Vagina (tissue), 2 donors: ENCODE measurements around the gene SLC12A7.

ENCODE experiments used
- CTCF ChIP-seq, 3 experiments: fragments of 450-650 bp in 2 of 3; fragments of 200-600 bp in 1 of 3; sonication (generic) in 1 of 3; IDR thresholded peaks; one replicate each; pipeline ENCODE4 v1.5.1; 2017 to 2019; ENCODE audit warnings: antibody characterized with exemption in 3 of 3, mild to moderate bottlenecking in 2 of 3, moderate library complexity in 2 of 3
- POLR2A ChIP-seq, 2 donors: fragments of 450-650 bp; IDR thresholded peaks; one replicate each; pipeline ENCODE4 v1.6.1; 2017; ENCODE audit warnings: antibody characterized with exemption in 2 of 2, mild to moderate bottlenecking in 2 of 2, moderate library complexity in 2 of 2
- POLR2AphosphoS5 ChIP-seq, 2 donors: sonication (generic); formaldehyde crosslinking; IDR thresholded peaks; one replicate each; pipeline ENCODE4 v1.9.0; 2017; ENCODE audit warnings: antibody characterized with exemption in 2 of 2, mild to moderate bottlenecking in 2 of 2, low read depth in 1 of 2; ENCODE audit not compliant: insufficient read depth in 1 of 2

GRCh38 chr5:1013238-1013947 lies 98.5 kb downstream of the SLC12A7 start:
- TF ChIP-seq CTCF (IDR thresholded peaks at IDR 0.05) (no peak), POLR2A (IDR thresholded peaks at IDR 0.05) (no peak), POLR2AphosphoS5 (IDR thresholded peaks at IDR 0.05; ENCODE audit: insufficient read depth in 1 of 2, low read depth in 1 of 2) (no peak)
